GM12874 (cell line): ENCODE measurements around the gene FBXL17.

Experiments
- CTCF ChIP-seq: IDR thresholded peaks from 2 replicates; pipeline ENCODE4 v1.5.1; 2011; ENCODE audit warnings: low read depth, mild to moderate bottlenecking, control low read depth, low read length, moderate library complexity; ENCODE audit not compliant: insufficient read depth

The FBXL17 gene

GRCh38 chr5:107830750-107831149 lies 551.1 kb downstream of the FBXL17 start:
- TF ChIP-seq CTCF = no peak

- TF ChIP-seq CTCF = no peak
These were observed 555.4 kb downstream of the FBXL17 start for GRCh38 chr5:107826311-107827000.

GRCh38 chr5:107824821-107825220 lies 557.1 kb downstream of the FBXL17 start:
- TF ChIP-seq CTCF = no peak

- no peak for TF ChIP-seq CTCF
These were observed 560.6 kb downstream of the FBXL17 start for GRCh38 chr5:107821288-107821687.

GRCh38 chr5:107820429-107820828 lies 561.5 kb downstream of the FBXL17 start:
- no peak for TF ChIP-seq CTCF

- no peak for TF ChIP-seq CTCF
These were observed 563.9 kb downstream of the FBXL17 start for GRCh38 chr5:107817951-107818350.

GRCh38 chr5:107817436-107817835 lies 564.5 kb downstream of the FBXL17 start:
- no peak for TF ChIP-seq CTCF

GRCh38 chr5:107815109-107815508 lies 566.8 kb downstream of the FBXL17 start:
- no peak for TF ChIP-seq CTCF
